GM06990 (cell line): ENCODE results near the gene NEK8.
"Not testable (repeated sequence)": the region's sequence is repeated elsewhere in the genome, so short reads cannot be mapped to it uniquely, and the experiment has no call there.

Experiments
- DNase-seq: peaks from one replicate; pipeline ENCODE4 v3.0.0-alpha.2; 2011; ENCODE audit not compliant: insufficient read length; ENCODE audit errors: extremely low read depth
- H3K27me3 ChIP-seq: replicated peaks from 2 replicates; pipeline ENCODE4 v1.6.0; 2011; ENCODE audit warnings: low read length; ENCODE audit not compliant: control insufficient read depth, insufficient read depth
- H3K36me3 ChIP-seq: 2 replicates; pipeline ENCODE4 v1.5.1; 2011; ENCODE audit warnings: low read length; ENCODE audit not compliant: control insufficient read depth, insufficient read depth
- H3K4me3 ChIP-seq: replicated peaks from 2 replicates; pipeline ENCODE4 v1.5.1; 2011; ENCODE audit warnings: low read depth, mild to moderate bottlenecking, control low read depth, low read length
- TF ChIP-seq, protein P1 (sequence below): IDR thresholded peaks from 2 replicates; pipeline ENCODE4 v1.5.1; 2011; ENCODE audit warnings: low read length, control low read depth, mild to moderate bottlenecking, inconsistent platforms; ENCODE audit not compliant: insufficient read depth, poor library complexity, severe bottlenecking

Gene NEK8

DNA sequence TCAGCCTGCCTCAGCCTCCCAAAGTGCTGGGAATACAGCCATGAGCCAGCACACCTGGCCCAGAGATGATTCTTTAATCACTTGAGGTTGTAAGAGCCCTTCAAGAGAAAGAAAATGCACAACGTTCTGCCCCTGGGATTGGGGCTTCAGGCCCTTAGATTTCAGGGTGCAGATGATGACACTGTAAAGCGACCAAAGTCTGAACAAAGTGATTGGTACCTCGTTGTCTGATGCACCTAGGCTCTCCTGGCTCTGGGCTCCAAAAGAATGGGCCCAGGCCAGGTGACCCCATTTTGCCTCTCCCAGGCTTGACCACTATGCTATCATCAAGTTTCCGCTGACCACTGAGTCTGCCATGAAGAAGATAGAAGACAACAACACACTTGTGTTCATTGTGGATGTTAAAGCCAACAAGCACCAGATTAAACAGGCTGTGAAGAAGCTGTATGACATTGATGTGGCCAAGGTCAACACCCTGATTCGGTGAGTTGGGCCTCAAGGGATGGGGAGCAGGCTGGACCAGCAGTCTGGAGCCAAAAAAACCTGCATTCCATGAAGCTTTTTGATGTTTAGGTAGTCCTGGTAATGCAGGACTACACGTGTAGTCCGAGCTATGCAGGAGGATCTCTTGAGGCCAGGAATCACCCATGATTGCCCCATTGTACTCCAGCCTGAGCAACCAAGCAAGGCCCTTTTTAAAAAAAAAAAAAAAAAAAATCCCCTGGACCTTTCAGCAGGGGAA lies 6.0 kb upstream of the NEK8 start:
- Histone ChIP-seq H3K27me3 (no peaks in the 10 kb centered on the region; the same call in 1 of the 2 replicates), H3K36me3 (peaks cover 22% of the 10 kb centered on the region), H3K4me3 (peak overlapping the region; percentile 99)
- no peak for DNase-seq
- TF ChIP-seq, protein P1, sequence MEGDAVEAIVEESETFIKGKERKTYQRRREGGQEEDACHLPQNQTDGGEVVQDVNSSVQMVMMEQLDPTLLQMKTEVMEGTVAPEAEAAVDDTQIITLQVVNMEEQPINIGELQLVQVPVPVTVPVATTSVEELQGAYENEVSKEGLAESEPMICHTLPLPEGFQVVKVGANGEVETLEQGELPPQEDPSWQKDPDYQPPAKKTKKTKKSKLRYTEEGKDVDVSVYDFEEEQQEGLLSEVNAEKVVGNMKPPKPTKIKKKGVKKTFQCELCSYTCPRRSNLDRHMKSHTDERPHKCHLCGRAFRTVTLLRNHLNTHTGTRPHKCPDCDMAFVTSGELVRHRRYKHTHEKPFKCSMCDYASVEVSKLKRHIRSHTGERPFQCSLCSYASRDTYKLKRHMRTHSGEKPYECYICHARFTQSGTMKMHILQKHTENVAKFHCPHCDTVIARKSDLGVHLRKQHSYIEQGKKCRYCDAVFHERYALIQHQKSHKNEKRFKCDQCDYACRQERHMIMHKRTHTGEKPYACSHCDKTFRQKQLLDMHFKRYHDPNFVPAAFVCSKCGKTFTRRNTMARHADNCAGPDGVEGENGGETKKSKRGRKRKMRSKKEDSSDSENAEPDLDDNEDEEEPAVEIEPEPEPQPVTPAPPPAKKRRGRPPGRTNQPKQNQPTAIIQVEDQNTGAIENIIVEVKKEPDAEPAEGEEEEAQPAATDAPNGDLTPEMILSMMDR, result no peak

DNA sequence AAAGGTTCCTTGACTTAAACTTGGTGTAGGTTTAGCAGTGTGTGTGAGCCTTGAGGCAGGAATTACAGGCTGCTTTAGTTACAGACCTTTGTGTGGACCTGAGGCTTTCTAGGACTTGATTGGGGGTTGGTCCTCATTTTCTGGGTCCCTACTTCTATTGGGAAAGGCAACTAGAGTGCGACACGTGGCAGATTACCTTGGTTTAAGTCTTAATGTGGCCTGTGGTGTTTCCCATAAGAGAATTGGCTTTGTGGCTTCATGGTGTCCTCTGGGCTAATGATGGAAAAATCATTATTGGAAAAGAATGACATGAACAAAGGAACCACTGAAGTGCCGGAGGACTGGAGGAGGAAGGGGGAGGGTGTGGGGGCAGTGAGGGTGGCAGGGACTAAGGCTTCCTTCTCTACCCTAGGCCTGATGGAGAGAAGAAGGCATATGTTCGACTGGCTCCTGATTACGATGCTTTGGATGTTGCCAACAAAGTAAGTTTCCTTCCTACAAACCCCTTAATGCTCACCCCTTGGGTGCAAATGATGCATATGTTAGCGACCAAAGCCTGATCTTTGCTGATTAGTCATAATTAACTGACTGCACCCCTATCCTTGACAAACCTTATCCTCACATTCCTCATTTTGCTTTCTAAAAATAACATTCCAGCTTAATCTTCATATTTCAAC lies 5.3 kb upstream of the NEK8 start:
- Histone ChIP-seq H3K36me3 (peaks cover 22% of the 10 kb centered on the region), H3K4me3 (peak overlapping the region; percentile 99), H3K27me3 (no peaks in the 10 kb centered on the region)
- TF ChIP-seq, protein P1, result no peak
- DNase-seq, result no peak

DNA sequence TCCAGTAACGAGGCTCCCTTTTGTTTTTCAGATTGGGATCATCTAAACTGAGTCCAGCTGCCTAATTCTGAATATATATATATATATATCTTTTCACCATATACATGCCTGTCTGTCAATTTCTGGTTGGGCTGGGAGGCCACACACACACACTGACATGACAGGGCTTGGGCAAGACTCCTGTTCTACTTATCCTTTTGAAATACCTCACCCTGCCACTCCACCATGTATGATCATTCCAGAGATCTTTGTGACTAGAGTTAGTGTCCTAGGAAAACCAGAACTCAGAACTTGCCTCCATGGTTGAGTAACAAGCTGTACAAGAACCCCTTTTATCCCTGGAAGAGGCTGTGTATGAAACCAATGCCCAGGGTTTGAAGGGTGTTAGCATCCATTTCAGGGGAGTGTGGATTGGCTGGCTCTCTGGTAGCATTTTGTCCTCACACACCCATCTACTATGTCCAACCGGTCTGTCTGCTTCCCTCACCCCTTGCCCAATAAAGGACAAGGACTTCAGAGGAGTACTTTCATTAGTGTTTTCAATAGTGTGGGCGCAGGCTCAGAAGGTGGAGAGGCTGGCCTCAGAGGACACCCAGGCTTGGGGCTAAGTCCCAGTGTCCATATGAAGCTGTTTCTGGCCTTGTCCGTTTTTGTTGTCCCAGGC lies 4.6 kb upstream of the NEK8 start:
- DNase-seq, H3K27me3 ChIP-seq: not testable (repeated sequence)
- Histone ChIP-seq H3K36me3 (peaks cover 22% of the 10 kb centered on the region), H3K4me3 (peak overlapping the region; percentile 66)

DNA sequence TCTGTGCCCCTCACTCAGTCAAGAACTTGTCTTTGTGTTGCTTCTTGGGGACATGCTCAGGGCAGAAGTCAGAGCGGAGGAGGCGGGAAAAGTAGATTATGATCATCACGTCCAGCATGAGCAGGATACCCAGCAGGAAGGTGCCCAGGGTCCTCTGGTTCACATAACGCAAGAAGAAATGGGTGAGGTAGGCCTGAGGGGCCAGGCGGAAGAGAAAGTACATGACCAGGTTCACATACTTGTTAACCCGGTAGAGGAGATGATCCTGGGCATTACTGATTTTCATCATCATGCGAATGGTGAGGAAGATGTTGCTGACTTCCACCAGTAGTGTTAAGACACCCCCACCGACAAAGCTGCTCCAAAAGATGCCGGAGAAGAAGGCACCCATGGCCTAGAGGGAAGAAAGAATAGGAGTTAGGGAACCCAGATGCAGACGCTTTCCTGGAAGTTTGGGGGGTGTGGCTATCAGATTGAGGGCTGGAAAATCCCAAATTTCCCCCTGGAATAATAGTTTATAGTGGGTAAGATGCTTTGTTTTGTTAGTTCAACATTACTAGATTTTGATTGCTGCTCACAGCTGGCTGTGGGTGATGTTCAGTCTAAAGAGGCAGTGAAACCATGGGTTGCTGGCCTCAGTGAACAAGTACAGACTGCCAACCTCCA lies 4.0 kb upstream of the NEK8 start:
- DNase-seq, result no peak
- Histone ChIP-seq H3K27me3 (no peaks in the 10 kb centered on the region), H3K36me3 (peaks cover 22% of the 10 kb centered on the region), H3K4me3 (peak overlapping the region; percentile 66)
- TF ChIP-seq, protein P1, result no peak

DNA sequence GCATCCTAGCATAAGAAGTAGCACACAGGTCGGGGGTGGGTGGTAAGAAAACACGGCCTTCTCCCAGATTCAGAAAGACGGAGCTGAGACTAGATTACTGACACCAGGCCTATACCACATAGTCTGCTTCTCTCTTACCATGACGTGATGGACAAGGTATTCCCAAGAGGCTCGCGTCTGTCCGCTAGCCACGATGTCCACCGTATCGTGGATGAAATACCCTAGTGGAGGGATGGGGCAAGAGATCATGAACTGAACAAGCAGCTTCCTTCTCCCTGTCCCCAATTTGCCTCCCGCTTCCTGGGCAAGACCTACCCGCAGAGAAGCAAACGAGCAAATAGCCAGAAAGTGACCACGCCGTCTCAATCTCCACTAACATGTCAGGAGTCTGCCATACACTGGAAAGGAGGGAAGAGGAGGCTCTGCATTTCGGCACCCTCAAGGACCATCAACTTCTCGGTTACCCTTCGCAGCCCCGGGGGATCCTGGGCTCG lies 3.4 kb upstream of the NEK8 start:
- DNase-seq, result no peak
- TF ChIP-seq, protein P1, result no peak
- H3K27me3 ChIP-seq, result no peaks in the 10 kb centered on the region
- peaks cover 22% of the 10 kb centered on the region for H3K36me3 ChIP-seq
- peak overlapping the region; percentile 66 for H3K4me3 ChIP-seq
